HG02884 (cell line): Measurements from ENCODE around the gene TDRD7.

Source experiments
- ATAC-seq: cut with Tn5 transposase; IDR thresholded peaks from one replicate; pipeline ENCODE4 v1.9.1; 2021; ENCODE audit warnings: mild to moderate bottlenecking, moderate library complexity; ENCODE audit not compliant: unreplicated experiment

The TDRD7 gene, protein sequence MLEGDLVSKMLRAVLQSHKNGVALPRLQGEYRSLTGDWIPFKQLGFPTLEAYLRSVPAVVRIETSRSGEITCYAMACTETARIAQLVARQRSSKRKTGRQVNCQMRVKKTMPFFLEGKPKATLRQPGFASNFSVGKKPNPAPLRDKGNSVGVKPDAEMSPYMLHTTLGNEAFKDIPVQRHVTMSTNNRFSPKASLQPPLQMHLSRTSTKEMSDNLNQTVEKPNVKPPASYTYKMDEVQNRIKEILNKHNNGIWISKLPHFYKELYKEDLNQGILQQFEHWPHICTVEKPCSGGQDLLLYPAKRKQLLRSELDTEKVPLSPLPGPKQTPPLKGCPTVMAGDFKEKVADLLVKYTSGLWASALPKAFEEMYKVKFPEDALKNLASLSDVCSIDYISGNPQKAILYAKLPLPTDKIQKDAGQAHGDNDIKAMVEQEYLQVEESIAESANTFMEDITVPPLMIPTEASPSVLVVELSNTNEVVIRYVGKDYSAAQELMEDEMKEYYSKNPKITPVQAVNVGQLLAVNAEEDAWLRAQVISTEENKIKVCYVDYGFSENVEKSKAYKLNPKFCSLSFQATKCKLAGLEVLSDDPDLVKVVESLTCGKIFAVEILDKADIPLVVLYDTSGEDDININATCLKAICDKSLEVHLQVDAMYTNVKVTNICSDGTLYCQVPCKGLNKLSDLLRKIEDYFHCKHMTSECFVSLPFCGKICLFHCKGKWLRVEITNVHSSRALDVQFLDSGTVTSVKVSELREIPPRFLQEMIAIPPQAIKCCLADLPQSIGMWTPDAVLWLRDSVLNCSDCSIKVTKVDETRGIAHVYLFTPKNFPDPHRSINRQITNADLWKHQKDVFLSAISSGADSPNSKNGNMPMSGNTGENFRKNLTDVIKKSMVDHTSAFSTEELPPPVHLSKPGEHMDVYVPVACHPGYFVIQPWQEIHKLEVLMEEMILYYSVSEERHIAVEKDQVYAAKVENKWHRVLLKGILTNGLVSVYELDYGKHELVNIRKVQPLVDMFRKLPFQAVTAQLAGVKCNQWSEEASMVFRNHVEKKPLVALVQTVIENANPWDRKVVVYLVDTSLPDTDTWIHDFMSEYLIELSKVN

DNA sequence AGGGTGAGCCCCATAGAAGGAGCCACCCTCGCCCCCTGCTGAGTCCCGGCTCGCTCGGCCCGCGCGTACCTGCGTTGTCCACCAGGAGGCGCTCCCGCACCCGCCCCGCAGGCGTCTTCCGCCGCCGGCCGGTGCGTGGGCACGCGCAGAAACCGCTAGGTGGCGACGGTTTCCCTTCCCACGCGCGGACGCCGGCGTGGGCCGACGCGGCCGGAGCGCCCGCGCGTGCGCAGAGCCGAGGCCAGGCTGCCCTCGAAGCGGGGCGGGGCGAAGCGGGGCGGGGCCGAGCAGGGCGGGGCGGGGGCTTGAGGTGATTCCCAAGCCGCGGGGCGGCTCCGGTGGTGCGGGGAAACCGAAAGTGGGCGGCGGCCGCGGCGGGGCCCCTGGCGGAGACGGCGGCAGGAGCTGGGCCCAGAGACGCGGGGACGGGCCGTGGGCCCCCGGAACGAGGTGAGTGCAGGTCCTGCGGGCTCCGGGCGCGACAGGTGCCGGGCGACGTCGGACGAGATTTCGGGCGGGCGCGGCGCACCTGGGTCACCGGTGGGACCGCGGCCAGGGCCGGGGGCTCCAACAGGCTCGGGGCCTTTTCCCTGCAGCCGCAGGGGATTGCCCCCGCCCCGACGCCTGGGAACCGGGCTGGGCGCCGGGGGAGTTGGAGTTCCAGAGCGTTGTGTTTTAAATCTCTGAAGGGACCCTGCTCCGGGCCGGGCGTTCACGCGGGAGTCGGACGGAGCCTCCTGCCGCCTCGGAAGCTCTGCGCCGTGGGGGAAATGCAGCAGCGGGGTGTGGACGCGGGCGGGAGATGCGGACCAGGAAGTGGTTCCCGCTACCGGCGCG lies at the start of gene TDRD7:
Gene TDRD7 (plus strand): TSS at position 308 of the 837 bp plus-strand sequence. CDS start 16,370 bp downstream, outside the sequence.
- peak; percentile 64 for ATAC-seq

DNA sequence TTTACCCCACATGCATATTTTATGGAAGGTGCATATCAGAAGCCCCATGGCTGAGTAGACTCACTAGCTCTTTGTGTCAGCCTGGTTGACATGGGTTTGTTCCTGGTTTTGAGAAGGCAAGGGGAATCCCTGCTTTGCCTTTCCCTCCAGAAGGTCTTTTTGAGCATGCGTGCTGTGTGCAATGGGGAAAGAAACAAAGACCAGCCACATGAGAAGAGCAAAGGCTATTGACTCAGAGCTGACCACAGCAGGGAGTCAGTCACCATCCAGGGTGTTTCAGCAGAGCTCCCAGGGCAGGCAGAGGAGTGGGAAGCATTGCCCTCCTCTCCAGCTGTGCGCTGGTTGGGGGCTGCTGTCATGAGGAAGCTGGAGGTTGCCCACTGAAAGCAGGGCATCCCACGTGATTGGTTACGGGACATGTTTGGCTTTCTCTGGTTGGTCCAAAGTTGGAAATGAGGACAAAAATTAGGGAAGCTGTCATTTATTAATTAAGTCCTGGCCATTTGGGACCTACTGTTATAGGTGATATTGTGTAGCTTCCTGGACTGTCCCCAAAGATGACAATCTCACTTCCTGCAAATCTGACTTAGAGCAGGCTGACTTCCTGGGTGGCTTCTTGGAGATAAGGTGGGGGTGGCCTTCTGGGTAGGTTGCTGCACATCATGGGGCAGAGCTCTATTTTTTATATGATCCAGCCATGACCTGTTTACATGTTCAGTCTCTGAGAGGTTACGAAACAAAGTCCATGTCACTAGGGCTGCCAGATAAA lies 48.9 kb upstream of the TDRD7 start:
- no peak for ATAC-seq

DNA sequence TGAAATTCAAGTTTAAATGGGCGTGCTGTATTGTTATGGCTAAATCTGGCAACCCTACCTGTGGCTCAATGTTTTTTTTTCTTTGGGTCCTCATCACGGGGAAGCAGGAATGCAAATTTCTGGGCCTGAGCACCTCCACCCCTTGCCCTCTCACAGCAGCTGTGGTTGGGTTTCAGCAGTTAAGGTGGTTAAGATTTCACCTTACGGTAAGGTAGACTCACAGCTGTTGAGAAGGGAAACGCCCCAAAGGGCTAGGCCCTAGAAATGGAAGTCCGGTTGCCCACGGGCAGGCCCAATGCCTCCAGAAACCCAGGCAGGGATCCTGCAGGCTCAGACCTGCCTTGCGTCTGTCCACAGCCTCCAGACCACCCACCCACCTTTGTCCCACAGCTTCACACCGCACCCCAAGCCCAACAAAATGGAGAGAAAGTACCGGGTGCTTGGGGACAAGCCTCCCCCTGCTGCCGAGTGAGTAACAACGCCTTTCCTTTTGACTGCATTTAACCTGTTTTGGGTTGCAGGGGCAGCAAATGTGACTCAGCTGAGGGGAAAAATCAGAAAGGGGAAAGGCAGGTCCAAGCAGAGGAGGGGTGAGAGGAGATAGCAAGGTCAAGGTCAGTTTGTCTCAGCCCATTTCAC lies 48.1 kb upstream of the TDRD7 start:
- ATAC-seq, result no peak

DNA sequence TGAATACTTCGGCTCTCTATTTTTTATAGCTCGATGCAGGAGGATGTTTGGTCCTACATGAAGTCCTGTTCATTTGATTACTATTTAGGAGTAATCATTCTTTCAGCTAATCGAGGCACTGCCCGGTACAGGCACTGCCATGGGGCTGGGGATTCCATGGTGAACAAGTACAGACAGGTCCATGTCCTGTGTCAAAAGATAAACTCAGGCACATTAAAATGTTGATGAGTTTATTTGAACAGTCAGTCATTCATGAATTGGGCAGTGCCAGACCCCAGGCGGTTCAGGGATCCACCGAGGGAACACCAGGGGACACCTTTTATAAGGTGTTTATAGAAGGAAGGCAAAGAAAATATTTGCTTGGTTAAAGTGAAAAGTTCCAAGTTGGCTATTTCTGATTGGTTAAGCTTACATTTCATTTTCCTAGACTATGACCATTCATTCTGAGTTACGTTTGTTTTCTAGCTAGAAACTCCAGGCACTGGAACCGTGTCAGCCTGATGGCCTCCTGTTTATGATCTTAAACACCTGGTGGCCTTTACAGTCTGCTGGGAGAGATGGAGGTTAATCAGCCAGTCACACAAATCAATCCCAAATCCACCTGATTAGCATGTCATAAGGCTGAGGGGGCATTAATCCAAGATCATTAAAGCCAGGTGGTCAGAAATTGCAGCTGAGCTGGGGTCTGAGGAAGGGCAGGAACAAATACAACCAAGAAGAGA lies 47.0 kb upstream of the TDRD7 start:
- ATAC-seq, result no peak

DNA sequence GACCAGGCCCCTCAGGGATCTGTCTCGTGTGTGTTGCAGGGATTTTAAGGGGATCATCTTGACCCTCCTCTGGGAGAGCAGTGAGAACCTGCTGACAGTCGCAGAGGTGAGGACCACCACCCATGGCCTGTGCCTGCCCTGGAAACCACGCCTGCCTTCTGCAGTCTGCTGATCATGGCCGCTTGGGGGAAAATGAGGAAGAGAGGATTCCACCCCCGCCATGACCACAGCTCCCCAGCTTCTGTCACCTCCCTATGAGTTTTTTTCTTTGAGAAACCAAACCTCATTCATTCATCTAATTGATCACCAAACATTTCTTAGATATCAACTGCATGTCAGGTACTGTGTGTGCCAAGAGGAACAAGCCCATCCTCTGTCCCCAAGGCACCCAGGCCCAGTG lies 46.3 kb upstream of the TDRD7 start:
- no peak for ATAC-seq

DNA sequence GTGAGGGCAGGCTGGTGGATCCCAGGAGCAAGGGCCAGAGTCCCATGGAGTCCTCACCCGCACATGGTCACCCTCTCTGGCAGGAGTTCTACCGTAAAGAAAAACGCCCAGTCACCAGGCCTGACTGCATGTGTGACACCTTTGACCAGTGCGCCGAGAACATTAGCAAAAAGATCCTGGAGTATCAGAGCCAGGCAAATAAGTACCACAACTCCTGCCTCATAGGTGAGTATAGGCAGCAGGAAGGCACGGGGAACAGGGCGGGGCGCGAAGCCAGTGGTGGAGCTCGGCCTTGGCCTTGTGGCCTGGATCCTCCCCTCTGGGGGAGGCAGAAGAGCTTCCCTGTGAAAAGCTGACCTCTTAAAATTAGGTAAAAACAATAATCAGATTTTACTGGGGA lies 45.4 kb upstream of the TDRD7 start:
- ATAC-seq, result no peak

DNA sequence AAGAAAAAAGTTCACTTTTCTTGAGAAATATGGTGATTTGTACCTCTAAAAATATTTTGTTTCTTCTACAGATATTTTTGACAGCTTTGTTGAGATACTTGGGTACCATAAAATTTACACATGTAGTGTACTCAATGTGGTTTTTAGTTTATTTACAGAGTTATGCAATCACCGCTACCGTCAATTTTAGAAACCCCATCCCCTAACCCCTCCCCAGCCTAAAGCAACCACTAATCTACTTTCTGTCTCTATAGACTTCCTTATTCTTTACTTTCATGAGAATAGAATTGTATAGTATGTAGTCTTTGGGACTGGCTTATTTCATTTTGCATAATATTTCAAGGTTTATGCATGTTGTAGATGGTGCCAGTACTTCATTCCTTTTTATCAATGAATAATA lies 45.0 kb upstream of the TDRD7 start:
- peak; percentile 45 for ATAC-seq

DNA sequence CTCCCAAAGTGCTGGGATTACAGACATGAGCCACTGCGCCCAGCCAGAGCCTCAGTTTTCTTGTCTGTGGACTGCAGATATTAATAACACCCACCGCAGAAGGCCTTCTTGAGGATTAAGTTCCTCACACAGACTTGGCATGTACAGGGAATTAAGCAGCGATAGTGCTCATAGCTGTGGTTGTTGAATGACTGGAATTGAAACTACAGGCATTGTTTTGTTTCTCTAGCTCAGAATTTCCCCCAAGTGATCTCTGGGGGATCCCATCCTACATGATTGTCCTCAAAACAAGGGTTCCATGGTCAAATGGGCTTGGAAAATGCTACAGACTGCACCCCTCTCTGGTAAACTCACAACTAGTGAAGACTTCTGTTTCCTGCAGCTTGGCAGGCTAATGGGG lies 44.2 kb upstream of the TDRD7 start:
- peak; percentile 46 for ATAC-seq

DNA sequence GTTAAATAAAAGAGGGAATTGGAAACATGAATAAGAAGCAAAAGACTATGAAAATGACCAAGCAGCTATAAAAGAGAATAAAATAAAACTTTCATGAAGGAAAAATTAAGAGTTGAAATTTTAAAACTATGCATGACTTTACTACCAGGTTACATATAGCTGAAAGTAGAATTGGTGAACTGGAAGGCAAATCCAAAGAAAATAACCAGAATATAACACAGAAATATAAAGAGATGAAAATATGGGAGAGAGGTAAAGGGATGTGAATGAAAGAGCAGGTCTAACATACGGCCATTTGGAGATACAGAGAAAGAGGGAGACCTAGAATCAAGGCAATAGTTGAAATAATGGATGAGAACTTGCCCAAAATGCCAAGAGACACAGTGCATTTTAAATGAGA lies 42.9 kb upstream of the TDRD7 start:
- ATAC-seq, result no peak

DNA sequence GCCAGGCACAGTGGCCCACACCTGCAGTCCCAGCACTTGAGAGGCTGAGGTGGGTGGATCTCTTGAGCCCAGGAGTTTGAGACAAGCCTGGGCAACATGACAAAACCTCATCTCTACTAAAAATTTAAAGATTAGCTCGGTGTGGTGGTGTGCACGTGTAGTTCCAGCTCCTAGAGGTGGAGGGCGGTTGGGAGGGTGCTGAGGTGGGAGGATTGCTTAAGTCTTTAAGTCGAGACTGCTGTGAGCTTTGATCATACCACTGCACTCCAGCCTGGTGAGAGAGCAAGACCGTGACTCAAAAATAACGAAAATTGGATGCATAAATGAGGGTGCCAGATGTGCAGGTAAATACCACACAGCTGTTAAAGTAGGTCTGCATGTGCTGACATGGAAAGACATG lies 39.3 kb upstream of the TDRD7 start:
- no peak for ATAC-seq

DNA sequence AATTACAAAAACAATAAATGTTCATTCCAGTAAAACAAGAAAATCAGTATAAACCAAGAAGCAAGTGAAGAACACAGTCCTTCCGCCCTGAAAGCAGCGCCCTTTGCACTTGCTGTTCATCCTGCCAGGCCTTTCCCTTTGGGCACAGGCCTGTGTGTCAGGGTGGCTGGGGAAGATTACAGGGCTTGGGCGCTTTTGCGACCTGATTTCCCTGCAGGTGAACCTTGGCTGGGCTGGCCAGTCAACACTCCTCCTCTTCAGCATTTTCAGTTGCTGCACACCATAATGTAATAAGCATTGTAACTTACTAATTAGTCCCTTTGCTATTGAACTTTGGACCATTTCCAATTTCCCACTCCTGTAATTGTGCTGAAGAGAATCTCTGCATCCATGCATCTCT lies 38.6 kb upstream of the TDRD7 start:
- no peak for ATAC-seq

DNA sequence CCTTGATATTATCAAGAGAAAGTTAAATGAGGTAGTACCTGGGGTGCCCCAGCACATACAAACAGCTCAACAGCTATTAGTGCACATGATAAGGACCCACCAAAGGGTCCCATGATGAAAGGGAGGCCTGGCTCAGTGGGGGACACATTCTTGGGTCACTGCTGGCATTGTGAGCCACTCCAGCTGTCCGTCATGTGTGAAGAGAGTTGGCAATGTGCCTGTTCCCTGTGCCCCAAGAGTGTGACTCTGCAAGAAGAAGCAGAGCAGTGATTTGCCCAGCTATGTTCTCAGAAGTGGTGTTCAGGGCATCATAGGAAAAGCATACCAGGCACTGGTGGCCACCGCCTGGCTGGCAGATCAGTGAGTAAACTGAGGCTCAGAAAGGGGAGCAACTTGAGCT lies 37.1 kb upstream of the TDRD7 start:
- ATAC-seq, result no peak

DNA sequence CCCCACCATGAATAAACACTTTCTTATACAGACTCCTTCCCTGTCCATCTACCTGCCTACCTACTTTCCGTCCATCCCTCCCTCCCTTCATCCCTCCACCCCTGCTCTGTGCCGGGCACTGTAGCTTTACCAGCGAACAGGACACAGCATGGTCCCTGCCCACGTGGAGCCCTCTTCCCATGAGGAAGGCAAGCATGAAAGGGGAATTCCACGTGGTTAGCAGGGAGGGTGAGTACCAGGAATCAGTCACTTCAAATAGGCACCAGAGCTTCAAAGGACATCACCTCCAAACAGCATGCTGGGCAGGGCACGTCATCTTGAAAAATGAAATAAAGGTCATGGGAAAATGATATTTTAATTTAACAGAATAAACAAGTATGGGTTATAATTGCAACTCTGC lies 35.0 kb upstream of the TDRD7 start:
- no peak for ATAC-seq

DNA sequence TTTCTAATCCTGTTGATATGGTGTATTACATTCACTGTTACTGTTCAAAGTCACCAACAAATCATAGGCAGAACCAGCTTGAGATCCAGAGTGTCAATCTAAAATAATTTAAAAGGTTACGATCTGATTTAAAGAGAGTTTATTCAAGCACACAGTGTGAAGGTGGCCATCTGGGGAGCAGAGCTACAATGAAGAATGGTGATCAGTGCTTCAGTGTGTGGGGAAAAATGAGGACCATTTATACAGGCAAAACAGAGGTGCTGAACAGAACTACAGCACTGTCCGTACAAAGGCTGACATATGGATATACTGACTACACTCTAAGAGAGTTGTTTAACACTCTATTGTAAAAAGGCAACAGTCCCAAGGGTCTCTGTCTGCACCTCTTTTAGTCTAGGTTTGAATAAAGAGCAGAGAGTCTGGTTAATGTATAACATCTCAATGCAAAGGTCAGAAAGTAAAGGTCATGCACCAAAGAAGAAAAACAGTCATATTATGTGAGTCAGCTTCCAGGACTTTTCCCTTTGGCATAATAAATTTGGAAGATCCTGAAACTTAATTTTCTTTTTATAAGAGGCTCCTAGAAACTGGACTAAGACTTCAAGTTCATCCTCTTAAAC lies 29.7 kb upstream of the TDRD7 start:
- ATAC-seq, result no peak

DNA sequence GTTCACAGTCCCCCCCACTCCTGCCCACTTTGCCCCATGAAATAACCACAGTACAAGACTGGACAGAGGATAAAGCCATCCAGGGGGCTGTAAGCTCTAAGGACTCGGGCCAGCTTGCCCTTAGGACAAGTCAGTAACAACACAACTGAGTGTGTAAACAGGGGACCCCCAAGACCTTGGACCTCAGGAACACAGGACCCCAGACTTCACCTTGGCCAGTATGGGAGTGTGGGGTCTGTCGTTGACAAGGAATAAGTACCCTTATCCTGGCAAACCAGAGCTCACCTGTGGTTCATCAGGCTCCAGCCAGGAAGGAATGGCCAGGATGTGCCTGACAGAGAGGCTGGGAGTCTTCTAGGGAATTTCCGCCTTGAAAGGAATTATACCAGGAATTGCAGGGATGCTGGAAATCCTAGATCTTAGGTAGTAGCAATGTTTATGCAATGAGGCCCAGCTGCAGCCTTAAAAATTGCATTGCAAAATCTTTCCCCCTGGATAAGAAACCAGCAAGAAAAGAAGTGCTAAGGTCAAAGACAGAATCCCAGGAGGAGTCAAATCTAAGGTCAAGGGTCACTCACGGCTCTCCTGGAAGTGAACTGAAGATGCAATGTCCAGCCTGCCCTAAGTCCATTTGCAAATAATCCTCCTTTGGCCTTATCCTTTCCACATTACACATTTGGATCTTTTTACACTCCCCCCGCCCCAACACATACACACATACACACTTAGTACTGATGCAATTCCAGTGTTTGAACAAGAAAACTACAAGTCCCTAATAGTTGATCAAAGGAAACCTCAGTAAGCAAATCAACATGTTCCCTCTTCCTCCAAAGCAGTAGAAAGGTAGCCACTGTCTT lies 27.3 kb upstream of the TDRD7 start:
- no peak for ATAC-seq

DNA sequence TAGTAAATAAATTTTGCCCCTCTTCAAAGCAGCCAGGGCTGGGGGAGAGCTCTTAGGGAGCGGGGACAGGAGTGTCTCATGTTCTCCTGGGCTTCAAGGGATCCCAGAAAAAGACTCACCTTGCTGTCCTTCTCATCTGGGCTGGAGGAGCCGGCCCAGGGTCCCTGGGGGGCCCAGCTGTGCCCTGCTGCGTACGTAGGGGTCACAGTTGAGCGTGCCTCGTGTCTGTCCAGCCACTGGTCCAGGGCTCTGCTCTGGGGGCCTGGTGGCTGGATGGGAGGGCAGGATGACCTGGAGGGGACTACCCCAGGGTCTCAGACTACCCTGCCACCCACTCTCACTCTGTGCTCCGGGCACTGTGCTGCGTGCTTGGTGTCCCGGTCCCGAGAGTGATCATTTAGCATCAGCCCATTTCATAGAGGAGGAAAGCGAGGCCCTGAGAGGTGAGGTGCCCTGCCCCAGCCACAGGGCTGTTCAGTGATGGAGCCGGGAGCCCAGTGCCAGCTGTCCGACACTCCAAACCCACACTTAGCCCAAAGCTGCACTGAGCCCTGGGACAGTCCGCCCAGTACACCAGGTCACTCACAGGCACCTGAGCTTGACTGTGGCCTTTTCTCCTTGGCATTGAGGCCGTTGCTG lies 26.2 kb upstream of the TDRD7 start:
- ATAC-seq, result no peak

DNA sequence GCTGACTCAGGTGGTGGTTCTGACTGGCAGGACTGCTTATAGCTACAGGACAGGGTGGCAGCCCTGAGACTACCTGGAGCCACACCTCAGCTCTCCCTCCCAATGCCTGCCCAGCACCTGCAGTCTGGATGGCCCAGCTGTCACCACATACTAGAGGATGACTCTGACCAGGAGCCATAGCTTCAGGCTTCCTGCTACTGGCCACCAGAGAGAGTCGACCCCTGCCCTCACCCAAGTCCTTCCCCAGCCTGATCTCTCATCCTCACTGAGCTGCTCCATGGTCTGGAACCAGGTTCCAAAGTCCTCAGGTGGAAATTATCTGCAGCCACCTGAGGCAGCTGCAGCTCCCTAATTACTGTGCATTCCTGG lies 25.6 kb upstream of the TDRD7 start:
- no peak for ATAC-seq
